ENCODE data around the gene RAPGEF4. TPM values are rescaled to one million over a fixed set of nuclear protein-coding genes. Genes with fewer than 3 reads are reported as not detected.

RAPGEF4 gene
- total RNA-seq, 1 experiment from 2014 or later: 1.4 TPM

DNA sequence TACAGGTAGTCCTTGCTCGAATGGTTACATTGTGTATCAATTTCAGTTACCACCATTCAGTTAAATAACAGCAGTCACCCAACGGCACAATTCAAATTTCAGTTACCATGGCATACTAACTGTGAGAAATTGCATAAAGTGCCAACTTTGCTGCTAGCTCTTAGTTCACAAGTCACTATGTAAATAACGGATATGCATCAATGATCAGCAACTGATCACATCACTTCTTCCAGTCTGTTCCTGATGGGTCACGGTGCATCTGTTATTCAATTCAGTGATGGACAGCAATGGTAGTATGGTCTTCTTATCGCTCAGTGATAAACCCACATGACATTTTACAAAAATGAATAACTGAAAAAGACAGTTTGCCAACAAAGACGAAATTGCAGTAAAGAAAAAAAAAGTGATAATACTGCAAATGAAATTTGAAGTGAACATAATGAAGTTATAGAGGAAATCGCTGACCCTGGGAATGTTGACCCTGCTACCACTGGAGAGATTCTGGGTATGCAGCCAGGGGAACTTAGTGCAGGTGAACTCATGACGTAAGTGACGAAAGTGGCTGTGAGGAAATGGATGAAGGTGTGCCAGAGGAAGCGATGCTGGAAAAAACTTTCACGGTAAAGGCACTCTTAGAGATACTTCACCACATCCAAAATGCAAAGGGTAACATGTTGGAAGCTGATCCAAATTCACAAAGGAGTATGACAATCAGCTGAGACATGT is 25.9 kb upstream of the RAPGEF4 start:
- Histone ChIP-seq H3K79me2 (ENCODE audit: insufficient read depth, low read length) (no peaks in the 10 kb centered on the region), H4K8ac (replicated peaks; ENCODE audit: insufficient read length, low read depth, low read length) (no peak overlapping the region), H4K5ac (ENCODE audit: insufficient read length, low read depth, low read length) (no peak overlapping the region), H3K27ac (ENCODE audit: insufficient read length, low read depth, low read length) (no peak overlapping the region), H2AFZ (ENCODE audit: low read length) (no peak overlapping the region), H3T11ph (ENCODE audit: low read length) (no peak overlapping the region), H3K27me3 (ENCODE audit: insufficient read depth, low read length) (no peaks in the 10 kb centered on the region), H3K79me1 (ENCODE audit: insufficient read depth, low read depth, low read length, poor library complexity, severe bottlenecking) (no peaks in the 10 kb centered on the region), H3K4ac (ENCODE audit: low read depth, low read length) (no peak overlapping the region), H4K91ac (ENCODE audit: insufficient read length, low read depth, low read length) (no peak overlapping the region), H2BK12ac (ENCODE audit: insufficient read length, low read depth, low read length) (no peak overlapping the region), H3K4me2 (ENCODE audit: insufficient read depth, insufficient read length, low read length) (no peak overlapping the region), H3K9me3 (ENCODE audit: control insufficient read depth, low read depth, low read length) (no peaks in the 10 kb centered on the region), H3K9ac (ENCODE audit: extremely low read depth, insufficient read length, low read length) (no peak overlapping the region), H3K23me2 (ENCODE audit: insufficient read length, low read depth, low read length, poor library complexity, severe bottlenecking) (no peaks in the 10 kb centered on the region), H2BK15ac (ENCODE audit: low read depth, low read length) (no peak overlapping the region), H3K23ac (ENCODE audit: insufficient read length, low read depth, low read length) (no peak overlapping the region), H2BK20ac (ENCODE audit: low read depth, low read length, poor library complexity, severe bottlenecking) (no peak overlapping the region), H3K4me1 (ENCODE audit: insufficient read depth, low read length) (no peaks in the 10 kb centered on the region), H2BK120ac (ENCODE audit: low read depth, low read length, poor library complexity, severe bottlenecking) (no peak overlapping the region), H3K56ac (ENCODE audit: insufficient read length, low read depth, low read length) (no peak overlapping the region), H2AK5ac (ENCODE audit: insufficient read length, low read length) (no peak overlapping the region), H2BK5ac (ENCODE audit: insufficient read length, low read length) (no peak overlapping the region), H3K18ac (ENCODE audit: insufficient read length, low read depth, low read length) (no peak overlapping the region), H3K14ac (ENCODE audit: insufficient read depth, low read length) (no peak overlapping the region), H4K20me1 (ENCODE audit: control insufficient read depth, insufficient read depth, insufficient read length) (no peaks in the 10 kb centered on the region)
- no peak overlapping the region for H3K27ac Mint-ChIP-seq
- WGBS (ENCODE audit: extremely low coverage, insufficient read length, low lambda C conversion rate): no CpG with 5 or more reads among the region's 11 CpGs
- DNase-seq: no peak
- H3K27me3 Mint-ChIP-seq (ENCODE audit: low read depth): no peaks in the 10 kb centered on the region; the same call in 1 of the 2 replicates
- H3K4me3 Mint-ChIP-seq: no peak overlapping the region
- H3K36me3 Mint-ChIP-seq (ENCODE audit: insufficient read depth in 1 of 3, low read depth in 3 of 3): no peaks in the 10 kb centered on the region
- TF ChIP-seq CTCF (conservative IDR thresholded peaks at IDR 0.05): no peak
- H3K4me1 Mint-ChIP-seq: 0 out of 4 replicates have a peak, but pooled peaks cover 0 to 2% of the 10 kb centered on the region in 2 experiments
- H3K9me3 Mint-ChIP-seq: peaks cover 0 to 3% of the 10 kb centered on the region in 2 experiments; a peak in 2 of 5 replicates
